Measurements from ENCODE around the gene HELT.
A peak's percentile ranks its signal among the peaks of the same experiment; 100 is the strongest.
"Not testable (repeated sequence)": the region's sequence is repeated elsewhere in the genome, so short reads cannot be mapped to it uniquely, and the experiment has no call there.

HELT gene, protein sequence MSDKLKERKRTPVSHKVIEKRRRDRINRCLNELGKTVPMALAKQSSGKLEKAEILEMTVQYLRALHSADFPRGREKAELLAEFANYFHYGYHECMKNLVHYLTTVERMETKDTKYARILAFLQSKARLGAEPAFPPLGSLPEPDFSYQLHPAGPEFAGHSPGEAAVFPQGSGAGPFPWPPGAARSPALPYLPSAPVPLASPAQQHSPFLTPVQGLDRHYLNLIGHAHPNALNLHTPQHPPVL

DNA sequence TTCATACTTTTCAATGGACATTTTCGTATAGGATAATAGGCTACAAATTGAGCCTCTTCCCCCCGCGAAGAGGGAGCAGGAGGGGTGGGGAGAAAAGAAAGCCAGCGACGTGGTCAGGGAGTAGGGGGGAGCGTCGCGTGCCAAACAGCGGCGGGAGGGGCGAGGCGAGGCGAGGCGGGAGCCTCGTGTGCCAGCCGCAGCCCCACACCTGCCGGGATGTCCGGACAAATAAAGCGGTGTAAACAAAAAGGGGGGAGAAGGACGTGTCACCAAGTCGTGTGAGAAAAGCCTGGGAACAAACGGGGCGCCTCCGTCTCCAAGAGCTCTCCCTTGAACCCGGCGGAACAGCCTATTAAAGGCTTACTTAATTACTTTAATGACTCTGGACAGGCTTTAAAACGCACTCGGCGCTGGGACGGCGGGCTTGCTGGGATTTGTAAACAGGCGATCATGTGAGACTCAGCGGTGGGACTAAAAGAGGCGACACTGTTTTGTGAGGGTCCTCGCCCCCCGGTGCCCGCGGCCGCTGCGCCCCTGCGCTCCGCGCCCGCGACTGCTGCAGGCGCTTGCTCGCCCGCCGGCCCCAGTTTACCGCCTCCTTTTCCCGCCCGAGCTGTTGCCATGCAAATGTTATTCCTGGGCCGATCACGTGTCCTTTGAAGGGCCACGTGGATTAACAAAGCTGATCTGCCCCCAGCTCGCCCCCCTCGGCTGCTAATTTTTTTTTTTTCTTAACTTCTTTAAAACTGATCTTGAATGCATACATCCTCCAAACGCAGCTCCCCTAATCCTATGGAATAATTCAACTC is at the start of gene HELT:
TSS of gene HELT (plus strand) at position 527 of the 809 bp plus-strand sequence. CDS start 439 bp downstream, outside the sequence.
- no peak for DNase-seq (ENCODE audit: low spot score)

DNA sequence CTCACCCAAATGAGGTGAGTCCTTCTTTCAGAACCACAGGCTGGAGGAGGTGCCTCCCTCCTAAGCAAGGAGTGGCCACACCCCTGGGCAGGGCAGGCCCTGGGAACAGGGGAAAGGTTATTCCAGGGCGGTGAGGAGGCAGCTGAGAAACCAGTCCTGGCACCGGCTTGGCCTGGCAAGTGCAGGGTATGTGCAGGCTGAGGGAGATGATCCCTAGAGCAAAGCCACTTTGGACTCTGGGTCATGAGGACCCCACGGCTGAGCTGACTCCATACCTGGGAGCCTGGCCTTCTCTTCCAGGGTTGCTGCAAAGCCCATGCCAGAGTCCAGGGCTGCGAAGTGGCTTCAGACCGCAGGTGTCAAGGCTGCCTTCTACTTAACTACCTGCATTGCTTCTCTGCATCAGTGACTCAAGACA is 49.5 kb upstream of the HELT start:
- DNase-seq (ENCODE audit: low spot score): no peak

DNA sequence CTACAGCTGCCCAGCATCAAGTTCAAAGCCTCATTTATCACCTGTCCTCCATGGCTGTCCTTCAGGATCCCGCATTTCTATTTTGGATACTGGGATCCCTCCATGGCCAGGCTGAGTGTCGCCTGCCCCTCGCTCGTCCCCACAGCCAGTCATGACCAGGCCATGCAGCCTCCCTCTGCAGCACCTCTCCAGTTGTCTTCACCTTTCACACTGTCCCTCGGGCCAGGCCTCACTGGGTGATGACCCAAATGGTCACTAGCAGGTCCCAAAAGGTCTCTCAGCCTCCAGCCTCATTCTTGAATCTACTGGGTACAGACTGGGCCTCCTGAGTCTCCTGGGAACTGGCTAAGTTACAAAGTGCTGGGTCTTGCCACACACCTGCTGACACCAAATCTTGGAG is 48.7 kb upstream of the HELT start:
- no peak for DNase-seq (ENCODE audit: low spot score)

DNA sequence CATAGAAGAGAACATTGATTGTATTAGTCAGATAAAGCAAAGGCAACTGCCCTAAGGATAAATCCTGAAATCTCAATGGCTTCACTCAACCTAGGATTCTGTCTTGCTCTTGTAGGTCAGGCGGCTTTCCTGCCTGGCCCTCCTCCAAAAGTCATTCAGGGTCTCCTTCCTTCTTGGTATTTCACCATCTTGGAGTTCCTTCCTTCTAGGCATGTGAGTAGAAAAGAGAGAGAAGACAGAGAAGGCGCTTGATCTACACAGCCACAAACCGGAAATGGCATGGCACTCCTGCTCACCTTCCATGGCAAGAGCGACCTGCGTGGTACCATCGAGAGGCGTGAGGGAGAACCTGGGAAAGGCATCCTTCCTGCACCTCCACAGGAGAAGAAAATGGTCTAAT is 45.3 kb upstream of the HELT start:
- DNase-seq (ENCODE audit: low spot score): no peak

DNA sequence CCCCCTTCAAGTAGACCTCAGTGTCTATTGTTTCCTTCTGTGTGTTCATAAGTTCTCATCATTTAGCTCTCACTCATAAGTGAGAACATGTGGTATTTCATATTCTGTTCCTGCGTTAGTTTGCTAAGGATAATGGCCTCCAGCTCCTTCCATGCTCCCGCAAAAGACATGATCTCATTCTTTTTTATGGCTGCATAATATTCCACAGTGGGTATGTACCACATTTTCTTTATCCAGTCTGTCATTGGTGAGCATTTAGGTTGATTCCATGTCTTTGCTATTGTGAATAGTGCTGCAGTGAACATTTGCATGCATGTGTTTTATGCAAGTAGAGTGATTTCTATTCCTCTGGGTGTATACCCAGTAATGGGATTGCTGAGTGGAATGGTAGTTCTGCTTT is 41.9 kb upstream of the HELT start:
- not testable (repeated sequence) for DNase-seq (ENCODE audit: low spot score)

GRCh38 chr4:184977747-184978146 is 40.5 kb upstream of the HELT start:
- DNase-seq (ENCODE audit: low spot score): no peak

DNA sequence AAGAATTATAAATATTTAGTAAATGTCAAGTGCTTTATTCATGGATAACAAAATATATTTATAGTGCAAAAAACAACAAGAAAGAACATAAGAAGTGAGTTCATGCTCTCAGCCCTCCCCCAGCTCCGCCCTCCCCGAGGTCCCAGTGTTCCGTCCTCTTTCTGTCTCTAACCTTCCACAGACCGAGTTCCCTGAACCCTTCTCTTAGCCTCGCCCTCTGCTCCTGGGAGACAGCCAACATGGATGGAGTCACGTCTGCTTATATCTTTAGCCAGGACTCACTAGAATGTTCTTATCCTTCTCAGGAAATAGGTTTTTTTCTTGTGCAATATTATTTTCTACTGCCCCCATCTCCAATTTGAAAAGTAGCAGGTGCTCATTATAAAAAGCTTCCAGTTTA is 40.1 kb upstream of the HELT start:
- DNase-seq (ENCODE audit: low spot score): no peak

- DNase-seq (ENCODE audit: low spot score): no peak
Measured at GRCh38 chr4:184979461-184980124, 38.7 kb upstream of the HELT start.

- no peak for DNase-seq (ENCODE audit: low spot score)
Measured at GRCh38 chr4:184980261-184980660, 38.0 kb upstream of the HELT start.

GRCh38 chr4:184983672-184984356 is 34.5 kb upstream of the HELT start:
- DNase-seq (ENCODE audit: low spot score): peak; percentile 28

GRCh38 chr4:184987493-184988031 is 30.7 kb upstream of the HELT start:
- no peak for DNase-seq (ENCODE audit: low spot score)

GRCh38 chr4:184988611-184989010 is 29.7 kb upstream of the HELT start:
- no peak for DNase-seq (ENCODE audit: low spot score)

GRCh38 chr4:184989283-184989682 is 29.0 kb upstream of the HELT start:
- not testable (repeated sequence) for DNase-seq (ENCODE audit: low spot score)

DNA sequence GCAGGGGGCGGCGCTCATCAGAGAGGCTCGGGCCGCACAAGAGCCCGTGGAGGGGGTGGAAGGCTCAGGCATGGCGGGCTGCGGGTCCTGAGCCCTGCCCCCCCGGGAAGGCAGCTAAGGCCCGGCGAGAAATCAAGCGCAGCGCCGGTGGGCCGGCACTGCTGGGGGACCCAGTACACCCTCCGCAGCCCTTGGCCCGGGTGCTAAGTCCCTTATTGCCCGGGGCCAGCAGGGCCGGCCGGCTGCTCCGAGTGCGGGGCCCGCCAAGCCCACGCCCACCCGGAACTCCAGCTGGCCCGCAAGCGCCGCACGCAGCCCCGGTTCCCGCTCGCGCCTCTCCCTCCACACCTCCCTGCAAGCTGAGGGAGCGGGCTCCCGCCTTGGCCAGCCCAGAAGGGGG is 28.2 kb upstream of the HELT start:
- not testable (repeated sequence) for DNase-seq (ENCODE audit: low spot score)

DNA sequence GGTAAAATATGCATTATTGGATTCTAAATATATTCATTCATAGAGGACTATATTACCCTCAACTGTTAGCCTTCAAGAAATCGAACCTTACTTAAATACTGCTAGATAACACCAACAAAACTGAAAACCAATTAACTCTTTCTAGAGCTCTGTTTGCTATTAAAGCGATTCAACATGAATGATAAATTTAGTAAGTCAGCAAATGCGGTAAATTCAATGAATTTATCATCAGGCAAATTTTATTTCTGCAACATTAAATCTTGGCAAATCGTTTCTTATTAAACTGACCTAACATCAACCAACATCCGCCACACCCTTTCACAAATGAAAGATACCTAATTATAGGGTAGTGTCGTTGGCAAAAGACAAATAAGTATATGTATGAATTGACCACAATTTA is 26.4 kb upstream of the HELT start:
- no peak for DNase-seq (ENCODE audit: low spot score)

- no peak for DNase-seq (ENCODE audit: low spot score)
Measured at GRCh38 chr4:184992422-184992821, 25.9 kb upstream of the HELT start.

- DNase-seq (ENCODE audit: low spot score): no peak
Measured at GRCh38 chr4:184993247-184993646, 25.0 kb upstream of the HELT start.

- DNase-seq (ENCODE audit: low spot score): no peak
Measured at GRCh38 chr4:184994010-184994622, 24.2 kb upstream of the HELT start.

DNA sequence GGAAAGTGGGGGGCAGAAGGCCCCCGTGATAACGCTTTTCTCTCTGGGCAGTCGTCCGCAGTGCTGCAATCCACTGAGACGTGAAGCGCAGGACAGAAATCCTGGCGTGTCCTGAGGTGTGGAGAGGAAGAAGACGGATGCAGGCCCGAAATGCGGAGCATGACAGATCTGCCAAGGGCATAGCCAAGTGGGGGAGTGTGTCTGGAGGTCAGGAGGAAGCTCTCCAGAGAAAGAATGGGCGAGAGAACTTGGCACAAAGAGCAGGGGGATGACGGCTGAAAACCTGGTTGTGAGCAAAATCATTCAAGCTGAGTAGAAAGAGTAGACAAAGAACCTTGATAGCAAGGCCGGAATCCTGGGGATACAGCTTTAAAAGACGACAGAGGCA is 23.7 kb upstream of the HELT start:
- no peak for DNase-seq (ENCODE audit: low spot score)

DNA sequence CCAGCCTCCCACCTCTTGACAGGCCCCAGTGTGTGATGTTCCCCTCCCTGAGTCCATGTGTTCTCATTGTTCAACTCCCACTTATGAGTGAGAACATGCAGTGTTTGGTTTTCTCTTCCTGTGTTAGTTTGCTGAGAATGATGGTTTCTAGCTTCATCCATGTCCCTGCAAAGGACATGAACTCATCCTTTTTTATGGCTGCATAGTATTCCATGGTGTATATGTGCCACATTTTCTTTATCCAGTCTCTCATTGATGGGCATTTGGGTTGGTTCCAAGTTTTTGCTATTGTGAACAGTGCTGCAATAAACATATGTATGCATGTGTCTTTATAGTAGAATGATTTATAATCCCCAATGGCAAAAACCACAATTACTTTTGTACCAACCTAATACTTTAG is 20.6 kb upstream of the HELT start:
- DNase-seq (ENCODE audit: low spot score): not testable (repeated sequence)

DNA sequence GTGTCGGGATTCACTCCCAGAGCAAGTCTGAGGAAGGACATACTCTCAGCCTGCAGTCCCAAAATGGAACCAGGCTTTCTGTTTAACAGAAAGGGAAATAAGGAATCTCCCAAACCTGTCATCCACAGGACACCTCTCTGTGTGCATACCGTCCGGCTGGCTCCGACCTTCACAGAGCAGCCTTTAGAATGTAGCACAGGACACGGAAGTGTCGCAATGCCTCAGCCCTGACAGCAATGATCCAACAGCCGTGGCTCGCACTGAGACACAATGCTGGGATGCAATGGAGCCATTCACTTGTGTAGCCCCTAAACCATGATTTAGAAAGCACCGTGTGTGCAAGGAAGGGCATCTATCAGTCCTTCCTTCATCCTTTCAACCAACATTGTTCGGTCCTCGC is 15.5 kb upstream of the HELT start:
- no peak for DNase-seq (ENCODE audit: low spot score)
